ENCODE results near the gene TMOD2.
A peak's percentile ranks its signal among the peaks of the same experiment; 100 is the strongest.

The TMOD2 gene

GRCh38 chr15:51828621-51829375, 77.4 kb downstream of the TMOD2 start:
- no peak for DNase-seq

- peak; percentile 93 to 95 for DNase-seq
Measured at GRCh38 chr15:51829376-51830275, 78.2 kb downstream of the TMOD2 start, which contains the start of gene TMOD3. TMOD3 (plus strand) TSS chr15:51829653; CDS start chr15:51862885, 33,232 bp downstream.

- DNase-seq, result no peak
Measured at GRCh38 chr15:51830276-51830806, 78.9 kb downstream of the TMOD2 start.

- DNase-seq, result no peak
Measured at GRCh38 chr15:51833772-51834171, 82.4 kb downstream of the TMOD2 start.

GRCh38 chr15:51837792-51838251, 86.4 kb downstream of the TMOD2 start:
- DNase-seq, result no peak

GRCh38 chr15:51838270-51838669, 86.9 kb downstream of the TMOD2 start:
- no peak for DNase-seq

- no peak for DNase-seq
Measured at GRCh38 chr15:51840692-51841091, 89.3 kb downstream of the TMOD2 start.

- no peak for DNase-seq
Measured at GRCh38 chr15:51841406-51842040, 90.1 kb downstream of the TMOD2 start.

- no peak for DNase-seq
Measured at GRCh38 chr15:51842265-51842664, 90.9 kb downstream of the TMOD2 start.

- DNase-seq, result peak in 1 of 2 experiments; percentile 35
Measured at GRCh38 chr15:51842852-51843737, 91.7 kb downstream of the TMOD2 start.

- DNase-seq, result no peak
Measured at GRCh38 chr15:51844747-51845426, 93.5 kb downstream of the TMOD2 start.

- DNase-seq, result no peak
Measured at GRCh38 chr15:51846066-51846462, 94.7 kb downstream of the TMOD2 start.

GRCh38 chr15:51846463-51847230, 95.2 kb downstream of the TMOD2 start:
- no peak for DNase-seq

GRCh38 chr15:51848811-51849210, 97.4 kb downstream of the TMOD2 start:
- DNase-seq, result no peak

GRCh38 chr15:51849860-51850259, 98.5 kb downstream of the TMOD2 start:
- DNase-seq, result no peak

- no peak for DNase-seq
Measured at GRCh38 chr15:51853998-51854397, 102.6 kb downstream of the TMOD2 start.

- no peak for DNase-seq
Measured at GRCh38 chr15:51855612-51856011, 104.2 kb downstream of the TMOD2 start.

- DNase-seq, result no peak
Measured at GRCh38 chr15:51856714-51857380, 105.5 kb downstream of the TMOD2 start.

GRCh38 chr15:51861557-51862359, 110.4 kb downstream of the TMOD2 start:
- peak; percentile 45 to 58 for DNase-seq

All from activated CD4-positive, alpha-beta T cell treated with anti-CD3 and anti-CD28 coated beads, Interleukin-2, amount 50 U/mL, for 48 hours (primary cell).